ENCODE results near the gene ATP2B3.

DNA sequence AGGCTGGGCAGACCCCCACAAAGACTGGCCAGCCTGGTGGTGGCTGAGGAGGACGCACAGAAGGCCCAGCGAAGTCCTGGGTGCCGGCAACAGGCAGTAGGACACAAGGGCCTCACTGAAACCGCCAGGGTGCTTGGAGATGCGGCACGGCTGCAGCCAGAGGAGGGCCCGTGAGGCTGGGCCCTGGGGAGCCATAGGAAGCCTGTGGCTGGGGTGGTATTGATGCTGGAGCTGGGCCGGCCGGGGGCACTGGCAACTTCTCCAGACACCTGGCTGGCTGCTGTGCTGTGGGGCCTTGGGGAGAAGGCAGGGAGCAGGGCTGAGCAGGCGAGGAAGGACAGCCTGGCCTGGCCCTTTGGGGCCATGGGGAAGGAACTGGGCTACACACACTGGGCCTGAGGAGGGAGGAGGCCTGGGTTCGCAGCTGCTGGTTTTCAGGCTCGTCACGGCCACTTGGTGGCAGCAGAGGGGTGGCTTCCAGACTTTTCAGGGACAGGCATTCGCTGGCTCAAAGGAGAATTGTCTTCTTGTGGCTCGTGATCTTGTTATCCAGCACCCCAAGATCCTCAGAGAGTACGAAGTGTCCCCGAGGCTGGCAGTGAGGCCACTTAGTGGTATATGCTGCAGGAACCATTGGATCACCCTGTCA, 37.2 kb downstream of the ATP2B3 start:
- TF ChIP-seq, protein P1, sequence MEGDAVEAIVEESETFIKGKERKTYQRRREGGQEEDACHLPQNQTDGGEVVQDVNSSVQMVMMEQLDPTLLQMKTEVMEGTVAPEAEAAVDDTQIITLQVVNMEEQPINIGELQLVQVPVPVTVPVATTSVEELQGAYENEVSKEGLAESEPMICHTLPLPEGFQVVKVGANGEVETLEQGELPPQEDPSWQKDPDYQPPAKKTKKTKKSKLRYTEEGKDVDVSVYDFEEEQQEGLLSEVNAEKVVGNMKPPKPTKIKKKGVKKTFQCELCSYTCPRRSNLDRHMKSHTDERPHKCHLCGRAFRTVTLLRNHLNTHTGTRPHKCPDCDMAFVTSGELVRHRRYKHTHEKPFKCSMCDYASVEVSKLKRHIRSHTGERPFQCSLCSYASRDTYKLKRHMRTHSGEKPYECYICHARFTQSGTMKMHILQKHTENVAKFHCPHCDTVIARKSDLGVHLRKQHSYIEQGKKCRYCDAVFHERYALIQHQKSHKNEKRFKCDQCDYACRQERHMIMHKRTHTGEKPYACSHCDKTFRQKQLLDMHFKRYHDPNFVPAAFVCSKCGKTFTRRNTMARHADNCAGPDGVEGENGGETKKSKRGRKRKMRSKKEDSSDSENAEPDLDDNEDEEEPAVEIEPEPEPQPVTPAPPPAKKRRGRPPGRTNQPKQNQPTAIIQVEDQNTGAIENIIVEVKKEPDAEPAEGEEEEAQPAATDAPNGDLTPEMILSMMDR (IDR thresholded peaks at IDR 0.05) = no peak
- no peak for TF ChIP-seq TCF7L2 (IDR thresholded peaks at IDR 0.05; ENCODE audit: low read depth, low read length)

Measured in Panc1 (cell line).